ENCODE data around the gene NCAM1.

- TF ChIP-seq POLR2A (IDR thresholded peaks at IDR 0.05) = no peak
- no peak for TF ChIP-seq CTCF (IDR thresholded peaks at IDR 0.05)
These were observed 38.3 kb downstream of the NCAM1 start for GRCh38 chr11:112999520-112999919.

All from sigmoid colon (tissue), 3 donors.